Left renal pelvis (tissue), 4 donors: ENCODE results near the gene CCL7. TPM values are rescaled to one million over a fixed set of nuclear protein-coding genes. Genes with fewer than 3 reads are reported as not detected.

ENCODE experiments used
- DNase-seq, 4 donors: peaks; one replicate each; pipeline ENCODE4 v3.0.0-alpha.2; 2013; ENCODE audit warnings: low read depth in 4 of 4, low spot score in 3 of 4
- polyA plus RNA-seq, 4 donors: library from polyadenylated mRNA; unstranded; fragments of 120-200 nt; gene quantifications; one replicate each; pipeline ENCODE4 v1.2.1, GENCODE V29; 2013; ENCODE audit not compliant: insufficient read length in 4 of 4

Gene CCL7
- polyA plus RNA-seq, 4 donors, result not detected

DNA sequence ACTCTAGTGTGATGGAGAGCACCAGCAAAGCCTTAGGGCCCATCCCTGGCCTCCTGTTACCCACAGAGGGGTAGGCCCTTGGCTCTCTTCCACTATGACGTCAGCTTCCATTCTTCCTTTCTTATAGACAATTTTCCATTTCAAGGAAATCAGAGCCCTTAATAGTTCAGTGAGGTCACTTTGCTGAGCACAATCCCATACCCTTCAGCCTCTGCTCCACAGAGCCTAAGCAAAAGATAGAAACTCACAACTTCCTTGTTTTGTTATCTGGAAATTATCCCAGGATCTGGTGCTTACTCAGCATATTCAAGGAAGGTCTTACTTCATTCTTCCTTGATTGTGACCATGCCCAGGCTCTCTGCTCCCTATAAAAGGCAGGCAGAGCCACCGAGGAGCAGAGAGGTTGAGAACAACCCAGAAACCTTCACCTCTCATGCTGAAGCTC, 49.0 kb downstream of the CCL7 start, which contains the start of gene CCL8:
Gene CCL8, plus strand, starts transcription at position 397 of the 445 bp plus-strand sequence. CDS start 67 bp downstream, outside the sequence.
- no peak for DNase-seq

Other genes with a start within 250 kb of the CCL7 start
- gene CCL2, start 14.9 kb upstream of the CCL7 start, polyA plus RNA-seq, result 10 to 100 TPM; 14.2 to 95.7 (median 20.2) TPM
- 1 to 10 TPM in 1 of 4 donors, under 1 TPM in 3; 0.60 to 1.4 (median 0.96) TPM for gene CCL11, start 15.5 kb downstream of the CCL7 start, polyA plus RNA-seq
- gene CCL8, start 49.2 kb downstream of the CCL7 start, polyA plus RNA-seq, result 1 to 10 TPM in 1 of 4 donors, under 1 TPM in 2, not detected in 1; 0.20 to 4.2 (median 0.39) TPM
- 1 to 10 TPM in 1 of 4 donors, under 1 TPM in 1, not detected in 2; 0.24 to 4.0 TPM for gene CCL13, start 86.3 kb downstream of the CCL7 start, polyA plus RNA-seq
- gene CCL1, start 93.0 kb downstream of the CCL7 start, polyA plus RNA-seq, result not detected